ENCODE measurements around the gene CUX1.

The CUX1 gene

DNA sequence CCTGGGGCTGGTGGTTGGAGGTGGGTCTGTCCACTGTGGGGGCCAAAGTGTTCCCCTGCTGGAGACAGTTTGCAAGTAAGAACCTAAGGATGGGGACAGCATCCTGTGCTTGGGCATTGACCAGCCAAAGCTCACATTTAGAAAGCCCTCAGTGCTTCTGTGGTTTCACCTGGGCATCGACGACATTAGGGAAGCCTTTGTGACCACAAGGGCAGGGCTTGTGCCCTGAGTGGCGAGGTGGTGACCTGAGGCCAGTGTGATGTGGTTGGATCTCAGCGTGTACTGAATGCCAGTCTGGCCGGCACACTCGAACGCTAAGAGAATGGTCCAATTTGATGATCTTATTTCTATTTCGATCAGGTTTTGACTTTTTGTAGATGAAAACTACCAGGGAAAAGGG, 437.1 kb downstream of the CUX1 start:
- TF ChIP-seq CTCF (IDR thresholded peaks at IDR 0.05; ENCODE audit: low read depth, low read length, poor library complexity, severe bottlenecking) (no peak), EZH2phosphoT487 (IDR thresholded peaks at IDR 0.05; ENCODE audit: borderline replicate concordance, low read length) (no peak)
- Histone ChIP-seq H4K20me1 (ENCODE audit: control insufficient read depth, insufficient read depth, low read depth, low read length) (no peaks in the 10 kb centered on the region), H3K4me3 (ENCODE audit: low read length) (no peak overlapping the region), H3K27me3 (ENCODE audit: control insufficient read depth, low read length) (no peaks in the 10 kb centered on the region), H3K9me3 (ENCODE audit: control insufficient read depth, insufficient read depth, low read length) (no peaks in the 10 kb centered on the region), H3K79me2 (ENCODE audit: control insufficient read depth, low read length) (peaks cover 12% of the 10 kb centered on the region), H3K36me3 (ENCODE audit: control insufficient read depth, low read length) (peaks cover 29% of the 10 kb centered on the region), H3K4me2 (ENCODE audit: low read length) (no peak overlapping the region), H3K9me2 (replicated peaks; ENCODE audit: control insufficient read depth, low read length) (no peaks in the 10 kb centered on the region), H3F3A (ENCODE audit: control insufficient read depth, insufficient read depth) (peaks cover 19% of the 10 kb centered on the region), H3K27ac (ENCODE audit: low read depth, low read length) (no peak overlapping the region), H3K4me1 (ENCODE audit: control insufficient read depth, low read length) (peaks cover 39% of the 10 kb centered on the region)

DNA sequence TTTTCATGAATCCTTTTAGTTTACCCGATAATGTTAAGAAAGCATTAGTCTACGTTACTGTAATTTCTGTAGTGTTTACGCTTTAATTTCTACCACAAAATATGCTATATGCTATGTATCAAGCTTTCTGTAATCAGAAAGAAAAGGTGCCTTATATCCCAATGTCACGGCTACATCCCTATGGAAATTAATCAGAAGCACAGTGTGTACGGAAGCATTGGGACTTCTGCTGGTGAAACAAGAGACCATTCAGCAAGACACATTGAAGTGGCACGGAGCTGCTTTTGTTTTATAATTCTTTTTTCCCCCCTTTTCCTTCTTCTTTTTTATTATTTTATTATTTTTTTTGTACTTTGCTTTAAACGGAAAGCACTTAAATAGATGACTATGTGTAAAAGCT, 438.1 kb downstream of the CUX1 start:
- Histone ChIP-seq H3K4me3 (ENCODE audit: low read length) (no peak overlapping the region), H3K4me2 (ENCODE audit: low read length) (no peak overlapping the region), H3K27ac (ENCODE audit: low read depth, low read length) (no peak overlapping the region), H3K4me1 (ENCODE audit: control insufficient read depth, low read length) (peaks cover 29% of the 10 kb centered on the region), H3F3A (ENCODE audit: control insufficient read depth, insufficient read depth) (peaks cover 10% of the 10 kb centered on the region), H3K27me3 (ENCODE audit: control insufficient read depth, low read length) (no peaks in the 10 kb centered on the region), H3K36me3 (ENCODE audit: control insufficient read depth, low read length) (peaks cover 19% of the 10 kb centered on the region), H3K79me2 (ENCODE audit: control insufficient read depth, low read length) (peaks cover 6% of the 10 kb centered on the region), H4K20me1 (ENCODE audit: control insufficient read depth, insufficient read depth, low read depth, low read length) (no peaks in the 10 kb centered on the region), H3K9me3 (ENCODE audit: control insufficient read depth, insufficient read depth, low read length) (no peaks in the 10 kb centered on the region), H3K9me2 (replicated peaks; ENCODE audit: control insufficient read depth, low read length) (no peaks in the 10 kb centered on the region)
- TF ChIP-seq CTCF (IDR thresholded peaks at IDR 0.05; ENCODE audit: low read depth, low read length, poor library complexity, severe bottlenecking) = no peak

DNA sequence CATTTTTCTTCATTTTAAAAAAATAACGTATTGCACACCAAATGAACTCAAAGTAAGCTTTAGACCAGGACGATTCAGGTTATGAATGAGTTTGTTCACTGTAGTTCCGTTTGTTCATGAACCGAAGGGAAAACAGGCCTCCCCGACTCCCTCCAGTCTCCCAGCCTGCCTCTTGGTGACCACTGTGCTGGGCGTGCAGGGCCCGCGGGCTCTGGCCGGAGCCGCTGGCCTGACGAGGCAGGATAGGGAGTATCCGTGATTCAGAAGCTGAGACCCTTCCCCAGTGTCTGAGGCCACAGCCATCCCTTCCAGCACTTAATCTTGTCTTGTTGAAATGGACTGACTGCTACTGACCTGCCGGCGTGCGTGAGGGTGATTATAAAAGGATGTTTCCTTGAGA, 438.5 kb downstream of the CUX1 start:
- TF ChIP-seq EZH2phosphoT487 (IDR thresholded peaks at IDR 0.05; ENCODE audit: borderline replicate concordance, low read length) (no peak), CTCF (IDR thresholded peaks at IDR 0.05; ENCODE audit: low read depth, low read length, poor library complexity, severe bottlenecking) (no peak)
- H3F3A ChIP-seq (ENCODE audit: control insufficient read depth, insufficient read depth) = peaks cover 5% of the 10 kb centered on the region

More for the DNA sequence above, 438.5 kb downstream of the CUX1 start:
- peaks cover 17% of the 10 kb centered on the region for H3K36me3 ChIP-seq (ENCODE audit: control insufficient read depth, low read length)
- H3K27me3 ChIP-seq (ENCODE audit: control insufficient read depth, low read length) = no peaks in the 10 kb centered on the region
- H3K79me2 ChIP-seq (ENCODE audit: control insufficient read depth, low read length) = 0 out of 2 replicates have a peak, but pooled peaks cover 5% of the 10 kb centered on the region
- H3K4me2 ChIP-seq (ENCODE audit: low read length) = no peak overlapping the region
- no peak overlapping the region for H3K27ac ChIP-seq (ENCODE audit: low read depth, low read length)
- peaks cover 25% of the 10 kb centered on the region for H3K4me1 ChIP-seq (ENCODE audit: control insufficient read depth, low read length)
- no peaks in the 10 kb centered on the region for H3K9me3 ChIP-seq (ENCODE audit: control insufficient read depth, insufficient read depth, low read length)
- H3K9me2 ChIP-seq (replicated peaks; ENCODE audit: control insufficient read depth, low read length) = no peaks in the 10 kb centered on the region
- no peak overlapping the region for H3K4me3 ChIP-seq (ENCODE audit: low read length)
- no peaks in the 10 kb centered on the region for H4K20me1 ChIP-seq (ENCODE audit: control insufficient read depth, insufficient read depth, low read depth, low read length)
